Measurements from ENCODE around the gene TPO. TPM values are rescaled to one million over a fixed set of nuclear protein-coding genes. Genes with fewer than 3 reads are reported as not detected.

Gene TPO
- total RNA-seq, 1 donor, result not detected

DNA sequence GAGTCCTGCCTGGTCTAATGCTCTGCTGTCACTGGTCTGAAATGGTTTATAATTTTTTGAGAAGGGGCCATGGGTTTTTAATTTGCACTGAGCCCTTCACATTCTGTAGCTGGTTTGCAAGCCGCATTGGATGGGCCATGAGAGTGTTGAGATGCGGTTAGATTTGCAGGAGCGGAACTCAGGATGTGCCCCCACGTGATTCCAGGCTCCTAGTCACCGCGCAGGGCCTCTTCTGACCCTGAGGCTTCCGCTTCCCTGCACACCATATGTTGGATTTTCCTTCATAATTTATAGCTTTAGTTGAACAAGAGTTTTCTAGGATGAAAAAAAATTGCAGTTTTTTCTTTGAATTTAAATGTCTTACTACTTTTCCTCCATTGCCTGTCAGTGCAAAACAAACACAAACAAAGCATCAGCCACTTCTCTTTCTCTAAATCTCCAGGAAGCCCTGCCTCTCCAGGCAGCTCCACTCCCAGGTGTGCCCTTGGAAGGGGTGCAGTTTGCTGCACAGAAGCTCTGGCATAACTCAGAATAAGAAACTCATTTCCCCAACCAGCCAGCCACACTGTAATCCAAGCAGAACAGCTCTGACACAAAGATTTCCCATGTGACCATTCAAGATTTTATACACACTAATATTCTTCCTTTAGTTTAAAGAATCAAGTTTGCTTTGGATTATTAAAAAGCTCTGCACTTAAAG is 18.4 kb upstream of the TPO start:
- no peak for DNase-seq (ENCODE audit: low read depth)
- TF ChIP-seq, protein P1, sequence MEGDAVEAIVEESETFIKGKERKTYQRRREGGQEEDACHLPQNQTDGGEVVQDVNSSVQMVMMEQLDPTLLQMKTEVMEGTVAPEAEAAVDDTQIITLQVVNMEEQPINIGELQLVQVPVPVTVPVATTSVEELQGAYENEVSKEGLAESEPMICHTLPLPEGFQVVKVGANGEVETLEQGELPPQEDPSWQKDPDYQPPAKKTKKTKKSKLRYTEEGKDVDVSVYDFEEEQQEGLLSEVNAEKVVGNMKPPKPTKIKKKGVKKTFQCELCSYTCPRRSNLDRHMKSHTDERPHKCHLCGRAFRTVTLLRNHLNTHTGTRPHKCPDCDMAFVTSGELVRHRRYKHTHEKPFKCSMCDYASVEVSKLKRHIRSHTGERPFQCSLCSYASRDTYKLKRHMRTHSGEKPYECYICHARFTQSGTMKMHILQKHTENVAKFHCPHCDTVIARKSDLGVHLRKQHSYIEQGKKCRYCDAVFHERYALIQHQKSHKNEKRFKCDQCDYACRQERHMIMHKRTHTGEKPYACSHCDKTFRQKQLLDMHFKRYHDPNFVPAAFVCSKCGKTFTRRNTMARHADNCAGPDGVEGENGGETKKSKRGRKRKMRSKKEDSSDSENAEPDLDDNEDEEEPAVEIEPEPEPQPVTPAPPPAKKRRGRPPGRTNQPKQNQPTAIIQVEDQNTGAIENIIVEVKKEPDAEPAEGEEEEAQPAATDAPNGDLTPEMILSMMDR (IDR thresholded peaks at IDR 0.05; ENCODE audit: insufficient read depth, low read depth, low read length), result no peak
- H3K4me3 ChIP-seq (ENCODE audit: low read depth, low read length), result no peak overlapping the region

DNA sequence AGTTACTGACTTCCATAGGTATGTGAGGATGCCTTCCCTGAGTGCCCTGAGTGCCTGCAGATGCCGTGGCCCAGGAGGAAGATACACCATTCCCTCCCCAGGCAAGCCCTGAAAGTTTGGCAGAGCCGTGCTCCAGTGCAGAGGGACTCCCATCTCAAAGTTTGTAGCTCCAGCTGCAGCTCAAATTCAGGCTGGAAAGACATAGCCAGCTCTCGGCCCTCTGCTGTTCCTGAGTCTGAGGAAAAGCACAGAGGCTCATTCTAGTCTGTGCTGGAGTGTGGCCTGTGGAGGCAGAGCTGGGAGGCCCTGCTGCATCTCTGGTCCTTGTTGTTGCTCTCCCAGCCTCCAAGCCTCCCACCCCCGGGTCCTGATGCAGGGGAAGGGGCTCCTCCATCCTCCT is 15.9 kb upstream of the TPO start:
- DNase-seq (ENCODE audit: low read depth), result no peak
- TF ChIP-seq, protein P1 (IDR thresholded peaks at IDR 0.05; ENCODE audit: insufficient read depth, low read depth, low read length), result no peak
- no peak overlapping the region for H3K4me3 ChIP-seq (ENCODE audit: low read depth, low read length)

DNA sequence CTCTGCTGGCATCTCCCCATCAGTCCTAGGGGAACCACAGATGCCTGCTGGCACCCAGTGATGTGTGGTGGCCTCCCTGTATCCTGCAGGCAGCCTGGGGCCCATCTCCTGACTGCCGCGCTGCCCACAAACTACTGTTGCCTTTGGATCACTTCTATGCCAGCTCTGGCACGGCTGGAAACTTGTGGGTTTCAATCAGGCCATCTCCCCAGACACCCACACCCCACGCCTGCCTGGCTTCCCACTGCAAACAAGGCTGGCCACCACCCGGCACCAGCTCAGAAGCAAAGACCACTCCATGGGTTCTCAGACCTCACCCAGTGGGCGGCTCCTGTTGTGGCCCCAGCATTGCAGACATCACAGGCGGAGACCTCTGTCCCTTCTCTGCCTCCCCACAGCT is 15.1 kb upstream of the TPO start:
- no peak for DNase-seq (ENCODE audit: low read depth)
- TF ChIP-seq, protein P1 (IDR thresholded peaks at IDR 0.05; ENCODE audit: insufficient read depth, low read depth, low read length), result no peak
- no peak overlapping the region for H3K4me3 ChIP-seq (ENCODE audit: low read depth, low read length)

DNA sequence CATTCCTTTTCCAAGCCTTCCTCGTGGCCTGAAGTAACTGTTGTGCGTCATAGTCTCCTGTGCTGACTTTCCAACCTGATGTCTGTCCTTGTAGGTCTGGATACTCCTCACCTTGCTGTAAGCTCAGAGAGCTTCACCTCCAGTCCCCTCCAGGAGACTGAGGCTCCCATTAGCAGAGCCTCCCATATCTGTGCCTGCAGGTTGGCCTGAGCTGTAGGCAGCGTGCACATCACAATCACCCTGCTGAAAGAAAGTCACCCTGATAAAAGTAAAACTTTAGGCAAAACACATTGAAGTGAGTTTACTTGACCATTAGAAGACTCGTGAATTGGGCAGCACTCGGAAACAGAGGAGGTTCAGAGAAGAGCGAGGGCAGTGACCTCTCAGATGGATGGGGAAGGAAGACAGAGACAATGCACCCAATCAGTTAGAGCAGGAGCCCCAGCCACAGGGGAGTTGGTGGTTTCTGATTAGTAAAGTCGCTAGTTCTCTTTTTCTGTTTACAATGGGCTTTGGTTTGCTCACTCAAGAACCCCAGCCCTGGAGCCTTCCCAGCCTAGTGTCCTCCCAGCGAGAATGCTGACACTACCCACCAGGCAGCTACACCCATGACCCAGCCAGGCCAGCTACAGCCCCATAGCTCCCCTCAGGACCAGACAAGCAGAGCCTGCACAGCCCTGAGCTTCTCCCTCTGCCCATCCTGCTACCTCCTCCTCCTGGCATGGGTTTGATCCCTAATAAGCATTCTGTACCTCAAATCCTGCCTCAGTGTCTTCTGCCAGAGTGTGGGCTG is 12.1 kb upstream of the TPO start:
- TF ChIP-seq, protein P1 (IDR thresholded peaks at IDR 0.05; ENCODE audit: insufficient read depth, low read depth, low read length), result no peak
- DNase-seq (ENCODE audit: low read depth), result no peak
- H3K4me3 ChIP-seq (ENCODE audit: low read depth, low read length), result no peak overlapping the region

DNA sequence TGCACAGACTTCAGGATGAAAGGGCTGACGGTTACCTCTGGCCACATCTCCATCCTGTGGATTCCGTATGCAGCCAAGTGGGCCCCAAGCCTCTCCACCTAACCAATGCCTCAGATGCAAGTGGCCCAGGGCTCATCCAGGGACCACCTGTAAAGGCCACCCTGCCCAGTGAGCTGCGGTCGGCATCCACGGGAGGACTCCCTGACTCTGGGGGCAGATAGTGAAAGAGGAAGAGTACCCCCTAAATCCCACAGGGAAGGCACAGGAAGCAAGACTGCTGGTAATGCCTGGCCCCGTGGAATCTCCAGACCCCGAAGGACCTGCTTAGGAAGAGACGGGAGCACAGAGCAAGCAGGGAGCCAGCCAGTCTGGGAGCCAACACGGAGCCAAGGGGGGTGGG is 11.2 kb upstream of the TPO start:
- DNase-seq (ENCODE audit: low read depth), result no peak
- no peak overlapping the region for H3K4me3 ChIP-seq (ENCODE audit: low read depth, low read length)
- TF ChIP-seq, protein P1 (IDR thresholded peaks at IDR 0.05; ENCODE audit: insufficient read depth, low read depth, low read length), result no peak

DNA sequence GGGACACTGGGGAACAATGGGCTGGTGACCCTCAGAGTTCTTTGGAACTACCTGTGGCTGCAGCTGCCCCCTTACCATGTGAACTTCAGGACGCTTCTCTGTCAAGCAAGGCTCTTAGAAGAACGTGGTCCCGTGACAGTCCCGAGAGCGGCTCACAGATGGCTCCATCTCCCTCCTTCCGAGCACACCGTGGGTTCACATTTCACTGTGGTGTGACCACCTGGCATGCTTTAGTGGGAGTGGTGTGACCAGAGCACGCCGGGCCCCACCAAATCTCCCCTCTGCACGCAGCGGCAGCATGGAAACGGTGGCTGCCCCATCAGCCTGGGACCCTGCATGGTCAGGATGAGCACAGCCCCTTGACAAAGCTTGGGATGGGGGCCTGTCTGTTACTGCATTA is 9.7 kb upstream of the TPO start:
- H3K4me3 ChIP-seq (ENCODE audit: low read depth, low read length), result no peak overlapping the region
- TF ChIP-seq, protein P1 (IDR thresholded peaks at IDR 0.05; ENCODE audit: insufficient read depth, low read depth, low read length), result no peak
- DNase-seq (ENCODE audit: low read depth), result no peak
